Vagina (tissue), 2 donors: ENCODE data around the gene HIBCH. TPM values are rescaled to one million over a fixed set of nuclear protein-coding genes. Genes with fewer than 3 reads are reported as not detected.

Experiments
- DNase-seq, 2 donors: peaks; one replicate each; pipeline ENCODE4 v3.0.0-alpha.2; 2017; ENCODE audit errors: extremely low spot score in 2 of 2
- H3K27ac ChIP-seq: fragments of 200-600 bp; sonication (generic); one replicate; pipeline ENCODE4 v1.5.1; 2019
- H3K27me3 ChIP-seq: fragments of 200-600 bp; sonication (generic); one replicate; pipeline ENCODE4 v1.5.1; 2019
- H3K36me3 ChIP-seq, 2 donors: fragments of 200-600 bp; sonication (generic); one replicate each; pipeline ENCODE4 v1.5.1; 2017 to 2019
- H3K4me1 ChIP-seq: fragments of 200-600 bp; sonication (generic); one replicate; pipeline ENCODE4 v1.5.1; 2019
- H3K4me3 ChIP-seq, 2 donors: fragments of 200-600 bp; sonication (generic); 1 replicate in 1 of 2; 2 replicates in 1 of 2; pipeline ENCODE4 v1.5.1; 2016 to 2019
- H3K9me3 ChIP-seq: fragments of 200-600 bp; sonication (generic); one replicate; pipeline ENCODE4 v1.5.1; 2019
- CTCF ChIP-seq, 3 experiments: fragments of 450-650 bp in 2 of 3; fragments of 200-600 bp in 1 of 3; sonication (generic) in 1 of 3; IDR thresholded peaks; one replicate each; pipeline ENCODE4 v1.5.1; 2017 to 2019; ENCODE audit warnings: antibody characterized with exemption in 3 of 3, mild to moderate bottlenecking in 2 of 3, moderate library complexity in 2 of 3
- POLR2A ChIP-seq, 2 donors: fragments of 450-650 bp; IDR thresholded peaks; one replicate each; pipeline ENCODE4 v1.6.1; 2017; ENCODE audit warnings: antibody characterized with exemption in 2 of 2, mild to moderate bottlenecking in 2 of 2, moderate library complexity in 2 of 2
- POLR2AphosphoS5 ChIP-seq, 2 donors: sonication (generic); formaldehyde crosslinking; IDR thresholded peaks; one replicate each; pipeline ENCODE4 v1.9.0; 2017; ENCODE audit warnings: antibody characterized with exemption in 2 of 2, mild to moderate bottlenecking in 2 of 2, low read depth in 1 of 2; ENCODE audit not compliant: insufficient read depth in 1 of 2
- intact Hi-C: fragments of 100-400 bp; cut with DNase I; formaldehyde crosslinking; loops from one replicate; pipeline ENCODE4 v1.15.1; 2023
- total RNA-seq: library from RNA; depleted of rRNA; stranded (reverse); fragments of >200 nt; gene quantifications from one replicate; pipeline ENCODE4 v1.2.3, GENCODE V29; 2016

The HIBCH gene
- total RNA-seq, 1 donor from 2014 or later = 25.0 TPM

- H3K36me3 ChIP-seq = peaks cover 0 to 15% of the 10 kb centered on the region in 2 donors
- H3K9me3 ChIP-seq = no peaks in the 10 kb centered on the region
- H3K27me3 ChIP-seq = no peaks in the 10 kb centered on the region
- no peak for TF ChIP-seq CTCF (IDR thresholded peaks at IDR 0.05)
- TF ChIP-seq POLR2AphosphoS5 (IDR thresholded peaks at IDR 0.05; ENCODE audit: insufficient read depth in 1 of 2, low read depth in 1 of 2) = no peak
- TF ChIP-seq POLR2A (IDR thresholded peaks at IDR 0.05) = no peak
- H3K27ac ChIP-seq = no peak overlapping the region
- intact Hi-C loops = no loop called here
- peaks cover 6% of the 10 kb centered on the region for H3K4me1 ChIP-seq
- H3K4me3 ChIP-seq = no peak overlapping the region
- no peak for DNase-seq
Observed at GRCh38 chr2:190202018-190202417, 117.6 kb downstream of the HIBCH start.

- no peak for DNase-seq
- Histone ChIP-seq H3K9me3 (no peaks in the 10 kb centered on the region), H3K27me3 (no peaks in the 10 kb centered on the region), H3K36me3 (peaks cover 0 to 15% of the 10 kb centered on the region in 2 donors), H3K4me3 (no peak overlapping the region), H3K27ac (no peak overlapping the region), H3K4me1 (peaks cover 6% of the 10 kb centered on the region)
- intact Hi-C loops = no loop called here
- TF ChIP-seq POLR2A (IDR thresholded peaks at IDR 0.05) = no peak
- no peak for TF ChIP-seq CTCF (IDR thresholded peaks at IDR 0.05)
- no peak for TF ChIP-seq POLR2AphosphoS5 (IDR thresholded peaks at IDR 0.05; ENCODE audit: insufficient read depth in 1 of 2, low read depth in 1 of 2)
Observed at GRCh38 chr2:190200603-190201002, 119.0 kb downstream of the HIBCH start.

GRCh38 chr2:190199530-190199929 is 120.1 kb downstream of the HIBCH start:
- peaks cover 0 to 11% of the 10 kb centered on the region in 2 donors for H3K36me3 ChIP-seq

GRCh38 chr2:190199109-190199508 is 120.5 kb downstream of the HIBCH start:
- Histone ChIP-seq H3K4me1 (peaks cover 6% of the 10 kb centered on the region), H3K4me3 (no peak overlapping the region), H3K27me3 (no peaks in the 10 kb centered on the region), H3K36me3 (peaks cover 0 to 11% of the 10 kb centered on the region in 2 donors), H3K27ac (no peak overlapping the region), H3K9me3 (no peaks in the 10 kb centered on the region)
- TF ChIP-seq CTCF (IDR thresholded peaks at IDR 0.05) = no peak
- no peak for TF ChIP-seq POLR2AphosphoS5 (IDR thresholded peaks at IDR 0.05; ENCODE audit: insufficient read depth in 1 of 2, low read depth in 1 of 2)
- no peak for TF ChIP-seq POLR2A (IDR thresholded peaks at IDR 0.05)
- DNase-seq = no peak
- intact Hi-C loops = no loop called here

More at GRCh38 chr2:190199530-190199929, 120.1 kb downstream of the HIBCH start:
- no peak for DNase-seq
- TF ChIP-seq POLR2AphosphoS5 (IDR thresholded peaks at IDR 0.05; ENCODE audit: insufficient read depth in 1 of 2, low read depth in 1 of 2) (no peak), CTCF (IDR thresholded peaks at IDR 0.05) (no peak), POLR2A (IDR thresholded peaks at IDR 0.05) (no peak)
- intact Hi-C loops = no loop called here
- peaks cover 6% of the 10 kb centered on the region for H3K4me1 ChIP-seq
- no peaks in the 10 kb centered on the region for H3K27me3 ChIP-seq
- no peak overlapping the region for H3K27ac ChIP-seq
- no peaks in the 10 kb centered on the region for H3K9me3 ChIP-seq
- no peak overlapping the region for H3K4me3 ChIP-seq

- intact Hi-C loops = no loop called here
- H3K4me1 ChIP-seq = peaks cover 6% of the 10 kb centered on the region
- no peak for DNase-seq
- peak overlapping the region; percentile 11 for H3K27ac ChIP-seq
- no peaks in the 10 kb centered on the region for H3K27me3 ChIP-seq
- TF ChIP-seq CTCF (IDR thresholded peaks at IDR 0.05) (no peak), POLR2A (IDR thresholded peaks at IDR 0.05) (no peak), POLR2AphosphoS5 (IDR thresholded peaks at IDR 0.05; ENCODE audit: insufficient read depth in 1 of 2, low read depth in 1 of 2) (no peak)
- no peaks in the 10 kb centered on the region for H3K9me3 ChIP-seq
- H3K4me3 ChIP-seq = no peak overlapping the region
- peaks cover 0 to 11% of the 10 kb centered on the region in 2 donors for H3K36me3 ChIP-seq
Observed at GRCh38 chr2:190197143-190197720, 122.4 kb downstream of the HIBCH start.
